CD4-positive, alpha-beta T cell treated with Interleukin-1 beta for 1 hour (primary cell): Measurements from ENCODE around the gene ANHX.

Source experiments
- DNase-seq, 2 donors: peaks; one replicate each; pipeline ENCODE4 v3.0.0-alpha.2; 2020 to 2022

The ANHX gene

DNA sequence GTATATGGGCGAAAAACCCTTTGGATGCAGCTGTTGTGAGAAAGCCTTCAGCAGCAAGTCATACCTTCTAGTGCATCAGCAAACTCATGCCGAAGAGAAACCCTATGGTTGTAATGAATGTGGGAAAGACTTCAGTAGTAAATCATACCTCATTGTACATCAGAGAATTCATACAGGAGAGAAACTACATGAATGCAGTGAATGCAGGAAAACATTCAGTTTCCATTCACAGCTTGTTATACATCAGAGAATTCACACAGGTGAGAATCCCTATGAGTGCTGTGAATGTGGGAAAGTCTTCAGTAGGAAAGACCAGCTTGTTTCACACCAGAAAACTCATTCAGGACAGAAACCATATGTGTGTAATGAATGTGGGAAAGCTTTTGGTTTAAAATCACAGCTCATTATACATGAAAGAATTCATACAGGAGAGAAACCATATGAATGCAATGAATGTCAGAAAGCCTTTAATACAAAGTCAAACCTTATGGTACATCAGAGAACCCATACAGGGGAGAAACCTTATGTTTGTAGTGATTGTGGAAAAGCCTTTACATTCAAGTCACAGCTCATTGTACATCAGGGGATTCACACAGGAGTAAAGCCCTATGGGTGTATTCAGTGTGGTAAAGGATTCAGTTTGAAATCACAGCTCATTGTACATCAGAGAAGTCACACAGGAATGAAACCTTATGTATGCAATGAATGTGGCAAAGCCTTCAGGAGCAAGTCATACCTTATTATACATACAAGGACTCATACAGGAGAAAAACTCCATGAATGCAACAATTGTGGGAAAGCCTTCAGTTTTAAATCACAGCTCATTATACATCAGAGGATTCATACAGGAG lies 33.0 kb downstream of the ANHX start:
- no peak for DNase-seq

DNA sequence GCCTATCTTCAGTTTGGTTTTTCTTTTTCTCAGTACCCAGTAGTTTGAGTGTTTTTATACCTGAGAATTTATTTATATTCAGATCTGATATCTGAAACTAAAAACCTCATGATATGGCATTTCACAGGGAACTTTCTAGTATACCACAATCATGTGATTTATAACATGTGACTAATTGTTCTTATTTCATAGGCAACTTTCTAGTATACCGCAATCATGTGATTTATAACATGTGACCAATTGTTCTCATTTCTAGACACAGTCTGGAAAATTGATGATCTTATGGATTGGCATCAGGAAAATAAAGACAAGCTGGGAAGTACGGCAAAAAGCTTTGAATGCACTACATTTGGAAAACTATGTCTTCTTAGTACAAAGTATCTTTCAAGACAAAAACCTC lies 33.8 kb downstream of the ANHX start:
- DNase-seq: no peak

DNA sequence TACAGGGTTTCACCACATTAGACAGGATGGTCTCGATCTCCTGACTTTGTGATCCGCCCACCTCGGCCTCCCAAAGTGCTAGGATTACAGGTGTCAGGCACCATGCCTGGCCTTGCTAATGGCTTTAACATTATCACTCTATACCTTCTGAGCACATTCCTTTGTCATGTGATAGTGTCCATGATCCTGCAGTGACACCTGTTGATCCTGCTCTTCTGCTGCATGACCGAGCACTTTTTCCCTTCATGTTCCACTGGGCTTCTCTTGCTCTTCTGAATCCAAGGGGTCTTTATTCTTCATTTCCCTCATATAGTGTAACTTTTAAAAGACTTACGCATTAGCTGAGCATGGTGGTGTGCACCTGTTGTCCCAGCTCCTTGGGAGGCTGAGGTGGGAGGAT lies 42.8 kb downstream of the ANHX start:
- DNase-seq: no peak

DNA sequence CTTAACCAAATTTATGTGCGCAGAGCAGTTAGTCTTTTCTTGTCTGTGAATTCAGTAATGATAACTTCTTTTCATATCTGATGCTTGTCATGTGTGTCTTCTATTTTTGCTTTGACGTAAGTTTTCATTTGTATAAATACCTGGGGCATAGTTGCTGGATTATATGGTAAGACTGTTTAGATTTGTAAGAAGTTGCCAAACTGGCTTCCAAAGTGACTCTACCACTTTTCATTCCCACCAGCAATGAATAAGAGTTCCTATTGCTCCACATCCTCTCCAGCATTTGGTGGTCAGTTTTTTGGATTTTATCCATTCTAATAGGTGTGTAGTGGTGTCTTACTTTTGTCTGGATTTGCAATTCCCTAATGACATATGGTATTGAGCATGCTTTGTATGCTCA lies 45.5 kb downstream of the ANHX start:
- no peak for DNase-seq

DNA sequence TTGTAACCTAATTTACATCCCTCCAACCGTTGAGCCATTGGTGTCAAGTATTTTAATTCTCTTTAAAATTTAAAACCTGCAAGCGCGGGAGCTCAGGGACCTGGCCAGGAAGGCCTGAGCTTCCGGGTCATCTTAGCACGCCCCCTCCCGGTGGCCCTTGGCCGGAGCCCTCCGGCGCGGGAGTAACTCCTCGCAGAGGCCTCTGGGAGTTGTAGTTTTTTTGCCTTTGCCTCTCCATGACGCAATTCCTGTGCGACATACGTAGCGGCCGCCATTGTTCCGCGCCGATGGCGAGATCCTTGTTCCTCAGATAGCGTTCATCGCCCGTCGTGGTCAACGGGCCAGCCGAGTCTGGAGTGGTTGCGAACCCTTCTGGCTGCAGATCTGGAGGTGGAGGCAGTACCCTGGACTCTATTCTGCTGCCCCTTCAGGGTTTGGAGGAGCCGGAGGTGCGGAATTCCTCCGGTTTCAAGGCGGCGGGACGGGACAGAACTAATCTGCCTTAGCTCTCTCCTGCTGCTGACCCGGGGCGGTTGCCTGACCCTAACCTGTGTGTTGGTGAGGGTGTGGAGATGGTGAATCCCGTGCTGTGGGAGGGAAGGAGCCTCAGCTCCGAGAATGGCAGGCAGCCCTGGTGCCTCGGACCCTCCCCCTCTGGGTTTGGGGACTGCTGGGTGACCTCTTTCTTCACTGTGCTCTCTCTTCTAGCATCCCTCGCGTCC lies 54.3 kb downstream of the ANHX start, which contains the start of gene ZNF268:
Gene ZNF268, plus strand, starts transcription at position 258 of the 722 bp plus-strand sequence. CDS start 503 bp downstream, outside the sequence.
- DNase-seq: peak; percentile 91 to 93

DNA sequence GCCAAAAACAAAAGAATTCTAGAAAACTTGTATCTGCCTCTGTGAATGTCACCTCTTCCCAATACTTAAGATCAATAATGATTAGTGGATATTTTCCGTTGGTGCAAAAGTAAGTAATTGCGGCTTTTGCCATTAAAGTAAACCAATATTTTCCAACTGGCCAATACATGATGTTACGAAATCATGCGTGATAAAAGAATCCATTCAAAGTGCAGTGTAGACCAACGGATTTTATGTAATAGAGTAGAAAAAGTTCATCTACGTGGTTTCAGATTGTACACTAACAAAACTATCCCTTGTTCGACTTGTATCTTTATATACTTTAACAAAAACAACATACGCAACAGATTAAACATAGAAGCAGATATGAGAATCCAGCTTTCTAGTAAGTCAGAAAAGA lies 55.0 kb downstream of the ANHX start:
- no peak for DNase-seq

DNA sequence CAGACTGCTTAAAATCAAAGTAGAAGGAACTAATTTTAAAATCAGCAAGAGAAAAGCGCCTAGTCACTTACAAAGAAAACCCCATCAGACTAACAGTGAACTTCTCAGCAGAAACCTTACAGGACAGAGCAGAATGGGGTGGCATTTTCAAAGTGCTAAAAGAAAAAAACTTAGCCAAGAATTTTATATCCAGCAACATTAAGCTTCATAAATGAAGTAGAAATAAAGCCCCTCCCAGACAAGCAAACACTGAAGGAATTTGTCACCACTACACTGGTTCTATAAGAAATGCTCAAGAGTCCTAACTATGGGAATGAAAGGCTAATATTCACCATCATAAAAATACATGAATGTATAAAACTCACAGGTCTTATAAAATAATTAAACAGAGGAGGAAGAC lies 60.8 kb downstream of the ANHX start:
- DNase-seq: no peak

DNA sequence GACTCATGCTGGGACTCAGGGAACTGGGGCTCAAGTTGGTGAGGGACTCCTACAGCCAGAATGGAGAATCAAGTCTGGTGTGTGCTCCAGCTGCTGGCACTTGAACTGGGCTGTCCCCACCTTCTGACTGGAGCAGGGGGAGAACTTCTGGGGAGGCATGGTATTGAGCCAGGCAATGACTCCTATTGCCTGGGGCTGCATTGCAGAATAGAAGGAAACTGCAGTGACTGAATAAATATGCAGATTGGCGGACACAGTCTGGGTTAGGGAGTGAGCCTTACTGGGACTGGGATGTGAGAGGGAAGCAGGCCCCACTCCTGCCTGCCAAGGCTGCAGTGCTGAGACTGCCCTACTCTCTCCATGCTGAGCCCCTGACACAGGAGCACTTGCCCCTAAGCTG lies 63.2 kb downstream of the ANHX start:
- no peak for DNase-seq
